ENCODE results near the gene PIGU. TPM values are rescaled to one million over a fixed set of nuclear protein-coding genes. Genes with fewer than 3 reads are reported as not detected.
A peak's percentile ranks its signal among the peaks of the same experiment; 100 is the strongest.

PIGU gene
- total RNA-seq, 4 donors from 2014 or later: 12.8 to 14.1 (median 13.7) TPM

DNA sequence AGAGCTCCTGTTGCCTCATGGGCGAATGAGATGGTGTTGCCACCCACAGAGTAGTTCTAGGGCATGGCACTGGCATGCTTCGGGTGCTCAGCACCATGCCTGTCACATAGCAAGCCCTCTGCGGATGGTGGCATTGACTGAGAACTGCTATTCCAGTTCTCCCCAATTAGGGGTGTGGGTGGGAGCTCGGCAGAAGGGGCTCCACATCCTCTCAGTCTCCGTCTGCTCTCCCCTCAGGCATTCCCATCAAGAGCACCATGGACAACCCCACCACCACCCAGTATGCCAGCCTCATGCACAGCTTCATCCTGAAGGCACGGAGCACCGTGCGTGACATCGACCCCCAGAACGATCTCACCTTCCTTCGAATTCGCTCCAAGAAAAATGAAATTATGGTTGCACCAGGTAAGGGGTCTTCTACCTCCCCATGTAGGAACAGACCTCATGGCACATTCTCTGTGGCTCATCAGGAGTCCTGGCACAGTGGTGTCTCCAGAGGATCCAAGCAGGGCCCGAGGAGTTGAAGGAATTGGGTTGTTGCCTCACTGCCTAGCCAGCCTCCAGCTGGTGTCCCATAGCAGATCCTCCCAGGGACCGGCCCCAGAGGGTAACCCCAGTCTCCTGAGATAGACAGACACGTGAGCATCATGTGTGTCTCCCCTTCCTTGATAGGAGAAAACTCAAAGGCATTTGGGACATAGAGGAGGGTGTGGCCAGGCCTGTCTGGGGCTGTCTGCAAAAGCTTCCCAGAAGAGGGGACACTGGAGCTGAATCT is 142.3 kb downstream of the PIGU start:
- in situ Hi-C loops (cut with MboI; ENCODE audit: low sequenced_read_pairs in 4 of 4): loop anchor here in 1 of 4 donors (25.0 kb wide), 1 partner anchor 178 kb away; the partner anchor contains the start of gene TP53INP2
- Histone ChIP-seq H3K4me3 (no peak overlapping the region), H3K4me1 (peaks cover 14 to 17% of the 10 kb centered on the region in 2 donors), H3K9me3 (no peaks in the 10 kb centered on the region), H3K36me3 (peaks cover 0 to 66% of the 10 kb centered on the region in 2 donors), H3K27ac (no peak overlapping the region), H3K27me3 (no peaks in the 10 kb centered on the region)
- TF ChIP-seq CTCF (IDR thresholded peaks at IDR 0.05 in 4 of 5, conservative IDR thresholded peaks at IDR 0.05 in 1 of 5): no peak
- TF ChIP-seq POLR2A (IDR thresholded peaks at IDR 0.05): no peak
- no peak for ATAC-seq
- intact Hi-C loops (cut with DNase I; ENCODE audit: low total_unique reads): loop anchor here (5.0 kb wide), 1 partner anchor 173 kb away; no protein-coding TSS in a partner anchor
- no peak for DNase-seq

DNA sequence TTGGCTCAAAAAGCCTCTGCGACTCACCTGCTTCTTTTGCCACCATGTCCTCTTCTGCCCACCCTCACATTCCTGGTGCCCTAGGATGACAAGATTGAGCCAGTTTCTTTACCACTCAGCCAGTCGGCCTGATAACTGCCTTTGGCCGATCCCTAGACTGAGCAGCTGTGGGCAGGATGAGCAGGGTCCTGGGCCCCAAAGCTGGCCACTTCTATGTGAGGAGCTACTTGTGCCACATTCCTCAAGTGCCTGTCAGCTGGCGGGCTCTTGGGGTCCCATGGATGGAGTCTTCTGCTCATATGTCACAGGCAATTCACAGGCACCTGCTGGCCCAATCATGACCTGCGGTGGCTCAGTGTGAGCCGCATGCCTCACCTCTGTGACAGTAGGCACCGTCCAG is 144.1 kb downstream of the PIGU start:
- DNase-seq: no peak
- peak overlapping the region in 2 of 4 donors; percentile 34 to 35 for H3K27ac ChIP-seq
- no peak for ATAC-seq
- TF ChIP-seq CTCF (IDR thresholded peaks at IDR 0.05 in 4 of 5, conservative IDR thresholded peaks at IDR 0.05 in 1 of 5): no peak
- TF ChIP-seq POLR2A (IDR thresholded peaks at IDR 0.05): no peak
- intact Hi-C loops (cut with DNase I; ENCODE audit: low total_unique reads) (no loop called here), in situ Hi-C loops (cut with MboI; ENCODE audit: low sequenced_read_pairs in 4 of 4) (loop anchor here in 1 of 4 donors (25.0 kb wide), 1 partner anchor 180 kb away; the partner anchor contains the start of gene TP53INP2)
- peaks cover 0 to 73% of the 10 kb centered on the region in 2 donors for H3K36me3 ChIP-seq
- H3K4me3 ChIP-seq: no peak overlapping the region
- no peaks in the 10 kb centered on the region for H3K9me3 ChIP-seq
- H3K4me1 ChIP-seq: peaks cover 18 to 20% of the 10 kb centered on the region in 2 donors
- no peaks in the 10 kb centered on the region for H3K27me3 ChIP-seq

GRCh38 chr20:34532320-34532719 is 144.6 kb downstream of the PIGU start:
- ATAC-seq: no peak
- in situ Hi-C loops (cut with MboI; ENCODE audit: low sequenced_read_pairs in 4 of 4): loop anchor here in 1 of 4 donors (25.0 kb wide), 1 partner anchor 180 kb away; the partner anchor contains the start of gene TP53INP2
- Histone ChIP-seq H3K4me3 (no peak overlapping the region), H3K27ac (no peak overlapping the region), H3K9me3 (no peaks in the 10 kb centered on the region), H3K36me3 (peaks cover 0 to 73% of the 10 kb centered on the region in 2 donors), H3K4me1 (peaks cover 18 to 20% of the 10 kb centered on the region in 2 donors), H3K27me3 (no peaks in the 10 kb centered on the region)
- DNase-seq: no peak
- TF ChIP-seq CTCF (IDR thresholded peaks at IDR 0.05 in 4 of 5, conservative IDR thresholded peaks at IDR 0.05 in 1 of 5) (no peak), POLR2A (IDR thresholded peaks at IDR 0.05) (no peak)
- intact Hi-C loops (cut with DNase I; ENCODE audit: low total_unique reads): no loop called here

- no peak for ATAC-seq
- intact Hi-C loops (cut with DNase I; ENCODE audit: low total_unique reads) (no loop called here), in situ Hi-C loops (cut with MboI; ENCODE audit: low sequenced_read_pairs in 4 of 4) (loop anchor here in 1 of 4 donors (25.0 kb wide), 1 partner anchor 181 kb away; the partner anchor contains the start of gene TP53INP2)
- Histone ChIP-seq H3K4me3 (no peak overlapping the region), H3K9me3 (no peaks in the 10 kb centered on the region), H3K36me3 (peaks cover 0 to 73% of the 10 kb centered on the region in 2 donors), H3K27me3 (no peaks in the 10 kb centered on the region), H3K4me1 (peaks cover 20 to 26% of the 10 kb centered on the region in 2 donors), H3K27ac (no peak overlapping the region)
- DNase-seq: no peak
- TF ChIP-seq CTCF (IDR thresholded peaks at IDR 0.05 in 4 of 5, conservative IDR thresholded peaks at IDR 0.05 in 1 of 5) (no peak), POLR2A (IDR thresholded peaks at IDR 0.05) (no peak)
Observed at GRCh38 chr20:34531608-34532265, 145.2 kb downstream of the PIGU start.

Data from gastrocnemius medialis (tissue), 4 donors.